ENCODE data around the gene HMCN1.

- TF ChIP-seq CTCF (IDR thresholded peaks at IDR 0.05) (no peak), POLR2A (IDR thresholded peaks at IDR 0.05) (no peak)
Observed at GRCh38 chr1:185787238-185787637, 53.0 kb downstream of the HMCN1 start.

All from right lobe of liver (tissue), 4 donors.